SK-N-SH treated with all-trans-retinoic acid at 6 μM for 48 hours (cell line): ENCODE results near the gene ZBTB40.

Experiments used
- ATAC-seq: fragments of 200-7000 bp; cut with Tn5 transposase; 3 replicates; pipeline ENCODE4 v1.9.1; 2020; ENCODE audit warnings: mild to moderate bottlenecking, moderate library complexity
- BACH2 ChIP-seq: fragments of 250-450 bp; sonication (Bioruptor Pico); IDR thresholded peaks from 2 replicates; pipeline ENCODE4 v1.9.0; 2021; ENCODE audit warnings: mild to moderate bottlenecking, borderline replicate concordance
- CREB5 ChIP-seq: fragments of 250-450 bp; sonication (Bioruptor Pico); IDR thresholded peaks from 2 replicates; pipeline ENCODE4 v1.5.1; 2020; ENCODE audit warnings: low read depth, mild to moderate bottlenecking, moderate library complexity
- CSDC2 ChIP-seq: fragments of 250-450 bp; sonication (Bioruptor Pico); IDR thresholded peaks from 2 replicates; pipeline ENCODE4 v1.5.0; 2020; ENCODE audit warnings: mild to moderate bottlenecking, moderate library complexity
- CSRNP3 ChIP-seq: fragments of 250-450 bp; sonication (Bioruptor Pico); IDR thresholded peaks from 2 replicates; pipeline ENCODE4 v1.5.1; 2021; ENCODE audit warnings: mild to moderate bottlenecking, moderate library complexity
- ESRRG ChIP-seq: fragments of 250-450 bp; sonication (Bioruptor Pico); IDR thresholded peaks from 2 replicates; pipeline ENCODE4 v1.6.1; 2021; ENCODE audit warnings: mild to moderate bottlenecking
- GLIS3 ChIP-seq: fragments of 250-450 bp; sonication (Bioruptor Pico); IDR thresholded peaks from 2 replicates; pipeline ENCODE4 v1.5.0; 2020; ENCODE audit warnings: mild to moderate bottlenecking, moderate library complexity
- ISL1 ChIP-seq: fragments of 250-450 bp; sonication (Bioruptor Pico); IDR thresholded peaks from 2 replicates; pipeline ENCODE4 v2.1.2; 2022; ENCODE audit warnings: mild to moderate bottlenecking, moderate library complexity
- PATZ1 ChIP-seq: fragments of 250-450 bp; sonication (Bioruptor Pico); IDR thresholded peaks from 2 replicates; pipeline ENCODE4 v1.8.0; 2020; ENCODE audit warnings: mild to moderate bottlenecking, moderate library complexity, borderline replicate concordance
- POU6F1 ChIP-seq: fragments of 250-450 bp; sonication (Bioruptor Pico); IDR thresholded peaks from 2 replicates; pipeline ENCODE4 v1.8.0; 2021; ENCODE audit warnings: low read depth, mild to moderate bottlenecking, moderate library complexity, borderline replicate concordance
- PPARA ChIP-seq: fragments of 250-450 bp; sonication (Bioruptor Pico); IDR thresholded peaks from 2 replicates; pipeline ENCODE4 v1.5.0; 2020; ENCODE audit warnings: mild to moderate bottlenecking, borderline replicate concordance
- RARB ChIP-seq: fragments of 250-450 bp; sonication (Bioruptor Pico); IDR thresholded peaks from 2 replicates; pipeline ENCODE4 v1.8.0; 2021; ENCODE audit warnings: mild to moderate bottlenecking, moderate library complexity
- SNAI2 ChIP-seq: fragments of 250-450 bp; sonication (Bioruptor Pico); IDR thresholded peaks from 2 replicates; pipeline ENCODE4 v1.5.0; 2020; ENCODE audit warnings: mild to moderate bottlenecking, moderate library complexity
- TCF4 ChIP-seq: fragments of 250-450 bp; sonication (Bioruptor Pico); IDR thresholded peaks from 2 replicates; pipeline ENCODE4 v1.8.0; 2021; ENCODE audit warnings: mild to moderate bottlenecking, moderate library complexity, borderline replicate concordance
- TOX ChIP-seq: fragments of 250-450 bp; sonication (Bioruptor Pico); IDR thresholded peaks from 2 replicates; pipeline ENCODE4 v1.8.0; 2021; ENCODE audit warnings: mild to moderate bottlenecking, moderate library complexity, borderline replicate concordance
- ZC3H10 ChIP-seq: fragments of 250-450 bp; sonication (Bioruptor Pico); IDR thresholded peaks from 2 replicates; pipeline ENCODE4 v1.5.1; 2021; ENCODE audit warnings: mild to moderate bottlenecking, moderate library complexity
- ZFP3 ChIP-seq: fragments of 250-450 bp; sonication (Bioruptor Pico); IDR thresholded peaks from 2 replicates; pipeline ENCODE4 v1.5.0; 2020; ENCODE audit warnings: mild to moderate bottlenecking, moderate library complexity
- ZFP30 ChIP-seq: fragments of 450-650 bp; formaldehyde crosslinking; IDR thresholded peaks from 2 replicates; pipeline ENCODE4 v1.5.0; 2022; ENCODE audit warnings: mild to moderate bottlenecking, moderate library complexity
- ZNF565 ChIP-seq: fragments of 450-650 bp; formaldehyde crosslinking; conservative IDR thresholded peaks from 2 replicates; pipeline ENCODE4 v1.5.0; 2020; ENCODE audit warnings: low read depth, mild to moderate bottlenecking, moderate library complexity
- ZNF70 ChIP-seq: fragments of 450-650 bp; formaldehyde crosslinking; IDR thresholded peaks from 2 replicates; pipeline ENCODE4 v1.5.0; 2020; ENCODE audit warnings: mild to moderate bottlenecking, moderate library complexity
- ZNF8 ChIP-seq: fragments of 450-650 bp; formaldehyde crosslinking; IDR thresholded peaks from 2 replicates; pipeline ENCODE4 v1.5.0; 2020; ENCODE audit warnings: mild to moderate bottlenecking, moderate library complexity

The ZBTB40 gene

GRCh38 chr1:22509815-22510214, 58.2 kb downstream of the ZBTB40 start (continued):
- no peak for TF ChIP-seq CREB5 (CRISPR knock-in tag)

- ATAC-seq = no peak
- TF ChIP-seq TCF4 (CRISPR knock-in tag) (no peak), ZNF565 (no peak), CSRNP3 (CRISPR knock-in tag) (no peak), POU6F1 (no peak), BACH2 (CRISPR knock-in tag) (no peak), CREB5 (CRISPR knock-in tag) (no peak), PATZ1 (CRISPR knock-in tag) (no peak), RARB (no peak), GLIS3 (CRISPR knock-in tag) (no peak), ZNF8 (CRISPR knock-in tag) (no peak), ISL1 (CRISPR knock-in tag) (no peak), ZNF70 (CRISPR knock-in tag) (no peak), SNAI2 (CRISPR knock-in tag) (no peak), ZC3H10 (CRISPR knock-in tag) (no peak), ZFP3 (no peak), TOX (CRISPR knock-in tag) (no peak), CSDC2 (CRISPR knock-in tag) (no peak), ZFP30 (CRISPR knock-in tag) (no peak), ESRRG (CRISPR knock-in tag) (no peak), PPARA (no peak)
- TF ChIP-seq, all 23 proteins: peak for 0
Observed at GRCh38 chr1:22512873-22513272, 61.2 kb downstream of the ZBTB40 start.

GRCh38 chr1:22516906-22517571, 65.4 kb downstream of the ZBTB40 start:
- no peak for TF ChIP-seq SNAI2 (CRISPR knock-in tag)
- no peak for TF ChIP-seq RARB
- no peak for TF ChIP-seq POU6F1
- no peak for TF ChIP-seq GLIS3 (CRISPR knock-in tag)
- TF ChIP-seq TOX (CRISPR knock-in tag) = no peak
- TF ChIP-seq PATZ1 (CRISPR knock-in tag) = no peak
- TF ChIP-seq ZFP3 = no peak
- no peak for ATAC-seq
